Cardiac fibroblast (primary cell): ENCODE data around the gene AAR2.

ENCODE experiments used
- DNase-seq, 2 donors: peaks; one replicate each; pipeline versions ENCODE4 v3.0.0 to v3.0.0-alpha.2; 2010; ENCODE audit warnings: low read depth in 2 of 2
- H3K4me3 ChIP-seq, 2 donors: replicated peaks in 1 of 2; 1 replicate in 1 of 2; 2 replicates in 1 of 2; pipeline ENCODE4 v1.5.1; 2011; ENCODE audit warnings: low read depth in 2 of 2, low read length in 2 of 2, mild to moderate bottlenecking in 2 of 2, moderate library complexity in 1 of 2
- TF ChIP-seq, protein P1 (sequence below): IDR thresholded peaks from one replicate; pipeline ENCODE4 v1.5.1; 2011; ENCODE audit warnings: low read depth, mild to moderate bottlenecking, low read length, inconsistent platforms

Gene AAR2

DNA sequence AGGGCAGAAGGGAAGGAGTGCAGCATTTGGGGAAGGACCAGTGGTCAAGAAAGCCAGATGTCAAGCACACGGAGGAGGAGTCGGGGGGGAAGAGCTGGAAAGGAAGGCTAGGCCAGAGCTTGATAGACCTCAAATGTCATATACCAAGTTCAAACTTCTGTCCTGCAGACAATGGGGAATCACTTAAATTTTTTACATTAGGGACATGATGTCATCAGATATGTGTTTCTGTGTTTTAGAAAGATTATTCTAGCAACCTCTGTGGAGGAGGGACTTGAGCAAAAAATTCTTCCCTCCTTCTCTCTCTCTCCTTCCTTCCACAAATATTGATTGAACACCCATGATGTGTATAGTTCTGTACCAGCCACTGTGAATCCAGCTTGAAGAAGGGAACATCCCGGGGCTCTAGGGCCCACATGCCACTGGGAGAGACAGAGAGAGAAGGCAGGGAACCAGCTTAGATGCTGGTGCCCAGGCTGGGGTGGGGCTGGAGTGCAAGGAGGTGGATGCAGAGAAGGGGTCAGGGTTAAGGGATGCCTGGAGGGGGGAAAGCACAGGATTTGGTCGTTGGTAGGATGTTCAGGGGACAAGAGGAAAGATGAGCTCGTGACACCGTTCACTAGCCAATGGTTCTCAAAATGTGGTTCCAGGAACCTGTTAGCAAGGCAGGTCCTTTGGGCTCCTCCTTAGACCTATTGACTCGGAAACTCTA, 19.8 kb upstream of the AAR2 start:
- TF ChIP-seq, protein P1, sequence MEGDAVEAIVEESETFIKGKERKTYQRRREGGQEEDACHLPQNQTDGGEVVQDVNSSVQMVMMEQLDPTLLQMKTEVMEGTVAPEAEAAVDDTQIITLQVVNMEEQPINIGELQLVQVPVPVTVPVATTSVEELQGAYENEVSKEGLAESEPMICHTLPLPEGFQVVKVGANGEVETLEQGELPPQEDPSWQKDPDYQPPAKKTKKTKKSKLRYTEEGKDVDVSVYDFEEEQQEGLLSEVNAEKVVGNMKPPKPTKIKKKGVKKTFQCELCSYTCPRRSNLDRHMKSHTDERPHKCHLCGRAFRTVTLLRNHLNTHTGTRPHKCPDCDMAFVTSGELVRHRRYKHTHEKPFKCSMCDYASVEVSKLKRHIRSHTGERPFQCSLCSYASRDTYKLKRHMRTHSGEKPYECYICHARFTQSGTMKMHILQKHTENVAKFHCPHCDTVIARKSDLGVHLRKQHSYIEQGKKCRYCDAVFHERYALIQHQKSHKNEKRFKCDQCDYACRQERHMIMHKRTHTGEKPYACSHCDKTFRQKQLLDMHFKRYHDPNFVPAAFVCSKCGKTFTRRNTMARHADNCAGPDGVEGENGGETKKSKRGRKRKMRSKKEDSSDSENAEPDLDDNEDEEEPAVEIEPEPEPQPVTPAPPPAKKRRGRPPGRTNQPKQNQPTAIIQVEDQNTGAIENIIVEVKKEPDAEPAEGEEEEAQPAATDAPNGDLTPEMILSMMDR, result no peak
- H3K4me3 ChIP-seq, result no peak overlapping the region
- no peak for DNase-seq

DNA sequence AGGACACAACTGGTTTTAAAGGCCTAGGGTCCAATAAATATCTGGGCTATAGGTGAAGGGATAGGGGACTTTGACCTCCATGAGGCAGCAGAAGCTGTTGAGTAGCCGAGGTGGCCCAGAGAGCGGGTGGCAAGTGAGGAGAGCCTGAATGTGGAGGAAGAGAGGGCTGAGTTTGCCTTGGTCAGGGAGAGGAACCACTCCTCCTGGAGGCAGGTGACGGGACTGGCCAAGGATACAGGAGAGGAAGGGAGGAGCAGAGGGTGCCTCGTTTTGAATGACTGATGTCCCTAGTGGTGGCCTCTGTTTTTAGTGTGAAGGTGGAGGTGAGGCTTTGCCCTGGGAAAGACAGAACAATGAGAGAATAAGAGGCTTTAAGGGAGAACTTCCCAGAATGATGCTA, 19.1 kb upstream of the AAR2 start:
- DNase-seq, result no peak
- no peak overlapping the region for H3K4me3 ChIP-seq
- TF ChIP-seq, protein P1, result no peak

DNA sequence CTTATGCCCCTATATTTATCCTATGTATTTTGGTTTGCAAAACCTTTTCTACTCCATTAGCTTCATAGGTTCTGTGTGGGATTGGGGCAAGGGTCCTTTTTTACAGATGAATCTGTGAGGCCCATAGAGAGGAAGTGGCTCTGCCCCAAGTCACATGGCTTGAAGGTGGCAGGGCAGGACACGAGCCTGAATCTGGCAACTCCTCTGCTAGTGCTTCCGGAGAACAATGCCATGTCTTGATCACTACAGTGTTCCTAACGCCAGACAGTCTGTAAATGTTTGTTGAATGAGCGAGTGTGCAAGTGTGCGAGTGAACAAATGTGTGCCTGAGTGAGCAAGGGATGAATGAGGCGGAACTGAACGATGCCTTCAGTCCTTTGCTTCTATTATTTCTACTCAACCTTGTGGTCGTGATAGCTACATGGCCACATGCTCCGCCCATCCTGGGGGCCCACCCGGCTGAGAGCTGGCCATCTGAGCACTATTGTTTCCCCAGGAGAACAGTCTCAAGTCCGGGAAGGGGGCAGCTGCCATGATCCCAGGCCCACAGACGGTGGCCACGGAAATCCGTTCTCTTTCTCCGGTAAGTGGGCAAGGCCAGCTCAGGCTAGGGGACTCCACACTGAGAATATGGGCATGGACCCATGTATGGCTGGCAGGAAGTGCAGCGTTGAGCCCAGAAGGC, 17.8 kb upstream of the AAR2 start:
- H3K4me3 ChIP-seq, result no peak overlapping the region
- DNase-seq, result no peak
- TF ChIP-seq, protein P1, result no peak

DNA sequence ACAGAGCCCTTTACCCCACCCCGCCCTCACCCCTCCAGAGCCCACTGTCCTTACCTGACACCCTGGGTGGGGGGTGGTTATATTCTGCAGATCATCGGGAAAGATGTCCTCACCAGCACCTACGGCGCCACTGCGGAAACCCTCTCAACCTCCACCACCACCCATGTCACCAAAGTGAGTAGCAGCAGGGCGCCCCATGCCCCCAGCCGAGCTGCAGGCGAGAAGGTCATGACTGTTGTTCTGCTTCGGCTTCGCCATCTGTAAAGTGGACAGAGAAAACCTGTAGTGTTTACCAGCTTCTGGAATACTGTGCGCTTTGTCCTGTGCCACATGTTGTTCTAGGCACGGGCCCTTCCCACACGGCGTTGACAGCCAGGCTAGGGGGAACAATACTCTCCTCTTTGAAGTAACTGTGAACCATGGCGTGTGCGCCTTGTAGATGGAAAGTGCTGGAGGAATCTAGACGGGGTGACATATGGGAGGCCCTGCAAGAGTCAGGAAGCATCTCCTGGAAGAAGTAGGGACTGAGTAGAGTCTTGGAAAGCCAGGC, 16.5 kb upstream of the AAR2 start:
- TF ChIP-seq, protein P1, result no peak
- DNase-seq, result no peak
- H3K4me3 ChIP-seq, result no peak overlapping the region

DNA sequence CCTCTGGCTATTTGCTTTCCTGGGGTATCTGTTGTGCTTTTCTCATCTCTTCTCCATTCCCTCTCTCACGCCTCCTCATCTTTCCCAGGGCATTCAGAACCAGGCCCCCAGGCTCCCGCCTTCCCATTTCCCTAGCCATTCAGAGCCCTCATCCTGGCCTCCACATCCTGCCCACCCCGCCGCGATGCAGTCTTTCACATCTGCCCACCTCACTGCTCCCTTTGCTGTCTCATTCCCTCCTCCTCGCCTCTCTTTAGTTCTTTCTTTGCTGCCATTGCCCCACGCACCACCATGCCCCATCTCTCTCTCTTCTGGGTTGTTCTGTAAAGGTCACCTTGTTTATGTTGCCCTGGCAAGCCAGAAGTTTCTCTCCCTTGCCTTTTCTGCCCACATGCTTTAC, 10.6 kb upstream of the AAR2 start:
- DNase-seq, result no peak
- TF ChIP-seq, protein P1, result no peak
- H3K4me3 ChIP-seq, result no peak overlapping the region

DNA sequence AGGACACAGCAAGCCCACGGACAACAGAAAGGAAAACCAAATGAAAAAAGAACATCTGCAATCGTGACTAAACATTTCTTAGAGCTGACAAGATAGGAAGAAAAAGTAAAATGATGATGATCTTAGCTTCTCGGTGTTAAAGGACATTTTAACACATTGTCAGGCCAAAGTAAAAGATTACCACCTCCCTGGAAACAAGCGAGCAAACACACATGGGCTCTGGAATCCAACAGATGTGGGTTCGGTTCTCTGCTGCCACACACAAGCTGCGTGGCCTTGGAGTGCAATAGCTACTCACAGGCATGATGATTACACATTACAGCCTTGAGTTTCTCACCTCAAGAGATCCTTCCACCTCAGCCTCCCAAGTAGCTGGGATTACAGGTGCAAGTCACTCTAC, 7.5 kb upstream of the AAR2 start:
- no peak for DNase-seq
- H3K4me3 ChIP-seq, result no peak overlapping the region
- TF ChIP-seq, protein P1, result no peak
